ENCODE measurements around the gene HMCN2.

- TF ChIP-seq EP300 (IDR thresholded peaks at IDR 0.05) = no peak
- no peak for TF ChIP-seq POLR2A (IDR thresholded peaks at IDR 0.05)
- TF ChIP-seq CTCF (IDR thresholded peaks at IDR 0.05) = no peak
These were observed 177.9 kb downstream of the HMCN2 start for GRCh38 chr9:130443456-130443801.

Data from suprapubic skin (tissue), 3 donors.